Renal cortex interstitium (tissue), 11 donors: ENCODE measurements around the gene USP31. TPM values are rescaled to one million over a fixed set of nuclear protein-coding genes. Genes with fewer than 3 reads are reported as not detected.

Source experiments
- DNase-seq, 11 donors: peaks; one replicate each; pipeline ENCODE4 v3.0.0-alpha.2; 2013; ENCODE audit warnings: low read depth in 9 of 11, low spot score in 4 of 11; ENCODE audit errors: extremely low read depth in 1 of 11
- polyA plus RNA-seq, 3 donors: library from polyadenylated mRNA; unstranded; fragments of 120-200 nt; gene quantifications; one replicate each; pipeline ENCODE4 v1.2.1, GENCODE V29; 2013; ENCODE audit not compliant: insufficient read length in 3 of 3

Gene USP31
- polyA plus RNA-seq, 3 donors: 6.4 to 7.7 (median 6.4) TPM

DNA sequence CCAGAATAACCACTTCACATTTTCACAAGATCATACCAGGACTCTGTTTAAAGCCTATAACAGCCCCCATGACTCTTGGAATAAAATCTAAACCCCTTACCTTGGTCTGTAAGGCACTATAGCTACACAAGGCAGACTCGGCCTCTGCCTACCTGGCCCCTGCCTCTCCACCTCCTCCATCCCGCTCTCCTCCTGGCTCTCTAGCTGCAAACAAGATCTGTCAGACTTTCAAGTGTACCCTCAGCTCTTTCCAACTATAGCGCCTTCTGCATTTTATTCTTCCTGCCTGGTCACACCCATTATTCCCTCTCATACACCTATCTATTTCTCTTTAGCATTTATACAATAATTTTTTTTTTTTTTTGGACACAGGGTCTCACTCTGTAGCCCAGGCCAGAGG is 8.2 kb downstream of the USP31 start:
- DNase-seq: no peak

DNA sequence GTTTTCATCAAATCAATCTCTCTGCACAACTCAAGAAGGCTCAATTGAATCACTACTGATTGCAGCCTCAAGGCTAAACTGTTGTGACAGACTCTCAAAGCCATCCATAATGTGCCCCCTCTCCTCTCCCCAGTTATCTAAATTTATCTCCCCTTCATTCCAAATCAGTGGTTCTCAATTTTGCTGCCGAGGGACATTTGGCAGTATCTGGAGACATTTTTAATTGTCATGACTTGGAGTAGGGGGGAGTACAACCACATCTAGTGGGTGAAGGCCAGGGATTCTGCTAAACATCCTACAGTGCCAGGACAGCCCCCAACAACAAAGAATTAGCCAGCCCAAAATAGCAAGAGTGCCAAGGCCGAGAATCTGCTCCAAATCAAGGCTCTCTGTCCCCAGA is 9.1 kb downstream of the USP31 start:
- no peak for DNase-seq

DNA sequence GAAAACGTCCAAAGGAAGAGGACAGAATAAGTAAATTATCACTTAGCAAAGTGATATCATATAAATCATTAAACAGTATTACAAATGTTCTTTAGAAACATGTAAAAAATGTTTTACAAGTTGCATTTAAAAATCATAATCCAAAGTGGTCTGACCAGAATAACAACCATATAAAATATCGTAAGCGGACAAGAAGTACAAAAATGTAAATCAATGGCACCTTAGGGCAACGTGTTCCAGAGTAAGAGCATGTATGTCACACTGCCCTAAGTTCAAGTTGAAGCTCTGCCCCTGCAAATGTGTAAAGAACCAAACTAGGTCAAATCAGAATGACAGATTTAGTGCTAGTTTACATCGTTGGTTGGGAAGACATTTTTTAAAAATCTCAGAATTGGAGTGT is 11.4 kb downstream of the USP31 start:
- DNase-seq: no peak

DNA sequence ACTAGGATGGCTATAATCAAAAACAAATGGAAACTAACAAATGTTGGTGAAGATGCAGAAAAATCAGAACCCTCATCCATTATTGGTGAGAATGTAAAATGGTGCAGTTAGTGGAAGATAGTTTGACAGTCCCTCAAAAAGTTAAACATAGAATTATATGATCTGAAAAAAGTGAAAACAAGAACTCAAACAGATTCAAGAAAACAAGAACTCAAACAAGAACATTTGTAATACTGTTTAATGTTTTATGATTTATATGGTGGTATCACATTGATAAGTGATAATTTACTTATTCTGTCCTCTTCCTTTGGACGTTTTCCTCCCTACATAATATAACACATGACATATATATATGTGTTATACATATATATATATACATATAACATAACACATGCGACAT is 12.0 kb downstream of the USP31 start:
- DNase-seq: no peak

DNA sequence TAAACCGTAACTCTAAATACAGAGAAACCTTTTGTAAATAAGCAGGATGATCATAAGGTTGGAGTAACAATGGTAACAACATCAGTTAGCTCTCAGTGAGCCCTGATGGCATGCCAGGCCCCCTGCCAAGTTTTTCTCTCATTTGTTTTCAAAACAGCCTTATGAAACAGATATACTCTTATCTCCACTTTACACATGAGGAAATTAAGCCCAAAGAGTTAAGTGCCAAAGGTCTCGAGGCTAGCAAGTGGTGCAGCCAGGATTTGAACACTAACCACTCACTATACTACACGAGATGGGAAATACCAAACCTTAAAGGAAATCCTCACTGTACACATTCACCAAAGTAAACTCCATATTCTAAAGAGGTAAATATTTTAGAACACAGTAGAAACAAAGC is 15.0 kb downstream of the USP31 start:
- no peak for DNase-seq

DNA sequence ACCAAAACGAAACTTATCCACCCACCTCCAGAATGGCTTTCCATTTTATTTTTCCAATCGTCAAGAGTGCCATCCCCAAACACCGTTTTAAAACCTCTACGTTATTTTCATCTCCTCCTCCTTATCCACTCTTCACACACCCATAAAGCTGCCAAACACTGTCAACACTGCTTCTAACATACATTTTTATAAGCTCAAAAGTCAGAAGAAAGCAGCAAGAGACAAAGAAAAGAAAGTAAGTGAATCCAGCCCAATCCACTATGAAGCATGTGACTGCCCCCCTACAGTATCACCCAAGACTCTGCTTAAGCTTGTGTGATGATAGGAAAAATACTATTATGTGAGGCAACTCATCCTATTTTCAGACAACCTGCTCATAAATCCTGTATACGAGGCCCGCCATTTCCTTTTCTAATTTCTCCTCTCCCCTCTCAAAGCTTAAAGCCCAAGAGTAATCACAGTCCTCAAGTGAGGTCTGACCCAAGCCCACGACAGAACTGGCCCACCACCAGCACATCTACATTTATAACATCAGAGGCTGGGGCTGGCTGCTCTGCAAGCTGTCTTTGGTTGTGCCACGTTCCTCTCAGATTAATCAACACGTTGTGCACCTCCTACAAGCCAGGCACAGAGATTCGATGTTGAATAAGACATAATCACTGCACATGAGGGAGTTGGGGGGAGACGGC is 16.3 kb downstream of the USP31 start:
- DNase-seq: peak in 1 of 11 donors; percentile 15

DNA sequence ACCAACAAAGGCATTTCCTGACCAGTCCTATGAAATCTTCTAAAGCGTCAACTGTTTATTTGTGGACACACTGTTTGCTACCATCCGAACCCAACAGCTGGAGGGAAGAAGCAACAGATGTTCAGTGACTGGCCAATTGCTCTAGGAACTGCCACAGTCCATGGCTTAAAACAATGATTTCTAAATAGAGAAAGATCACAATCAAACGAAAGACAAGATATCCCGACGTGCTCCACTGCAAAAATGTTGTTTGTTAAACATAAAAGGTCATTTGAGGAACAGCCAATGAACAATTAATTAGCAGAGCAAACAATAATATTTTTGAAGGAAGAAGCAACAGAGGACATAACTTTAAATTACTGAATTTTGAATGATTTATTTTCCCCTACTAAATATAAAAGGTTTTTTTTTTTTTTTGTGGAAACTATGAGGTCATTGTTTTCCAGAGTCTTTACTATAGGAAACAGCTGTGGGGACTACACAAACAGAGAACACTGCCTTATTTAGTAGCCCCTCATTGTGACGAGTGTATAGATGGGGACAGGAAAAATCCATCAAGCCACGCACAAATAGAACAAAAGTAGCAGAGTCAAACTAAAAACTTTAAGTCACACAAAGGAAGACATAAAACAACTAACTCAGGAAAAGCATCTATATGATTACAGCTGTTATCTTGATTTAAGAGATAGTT is 17.2 kb downstream of the USP31 start:
- peak in 6 of 11 donors; percentile 43 to 75 (median 68) for DNase-seq

DNA sequence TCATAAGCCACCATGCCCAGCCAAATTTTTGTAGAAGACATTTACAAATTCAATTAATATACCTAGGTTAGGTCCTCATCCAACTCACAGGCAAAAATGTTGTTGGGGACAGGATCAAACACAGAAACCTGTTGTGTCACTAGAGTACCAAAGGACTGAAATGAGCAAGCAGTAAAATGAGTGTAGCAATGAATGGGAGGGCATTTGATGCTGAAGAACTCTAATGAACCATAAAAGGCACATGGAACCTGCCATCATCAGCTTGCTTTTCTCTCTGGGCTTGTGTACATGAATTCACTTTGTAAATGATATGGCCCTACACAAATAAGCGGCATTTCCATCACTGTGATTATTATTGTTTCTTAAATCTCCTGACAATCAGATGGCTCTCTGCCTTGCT is 17.8 kb downstream of the USP31 start:
- DNase-seq: no peak

DNA sequence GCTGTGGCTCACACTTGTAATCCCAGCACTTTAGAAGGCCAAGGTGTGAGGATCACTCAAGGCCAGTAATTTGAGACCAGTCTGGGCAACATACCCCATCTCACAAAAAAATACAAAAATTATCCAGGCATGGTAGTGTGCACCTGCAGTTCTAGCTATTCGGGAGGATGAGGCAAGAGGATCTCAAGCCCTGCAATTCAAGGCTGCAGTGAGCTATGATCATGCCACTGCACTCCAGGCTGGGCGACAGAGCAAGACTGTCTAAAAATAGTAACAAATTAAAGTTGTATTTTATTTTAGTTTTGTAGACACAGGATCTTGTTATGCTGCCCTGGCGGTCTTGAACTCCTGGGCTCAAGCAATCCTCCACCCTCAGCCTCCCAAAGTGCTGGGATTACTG is 18.2 kb downstream of the USP31 start:
- no peak for DNase-seq

DNA sequence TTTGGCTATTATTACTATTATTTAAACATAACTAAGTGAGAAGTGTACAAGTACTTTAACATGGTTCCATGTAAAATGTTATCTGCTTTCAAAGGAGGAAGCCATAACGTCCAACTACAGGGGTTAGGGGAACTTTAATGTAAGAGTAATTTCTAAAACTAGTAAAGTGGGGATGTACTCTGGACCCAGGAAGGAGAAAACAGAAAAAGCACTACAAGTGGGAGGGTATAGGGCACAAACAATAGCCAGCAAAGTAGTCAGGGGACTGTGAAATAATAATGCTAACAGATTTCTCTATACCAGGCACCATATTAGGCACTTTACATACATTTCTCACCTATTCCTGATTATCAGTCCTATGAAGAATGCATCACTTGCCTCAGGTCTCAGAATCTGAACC is 19.6 kb downstream of the USP31 start:
- no peak for DNase-seq

DNA sequence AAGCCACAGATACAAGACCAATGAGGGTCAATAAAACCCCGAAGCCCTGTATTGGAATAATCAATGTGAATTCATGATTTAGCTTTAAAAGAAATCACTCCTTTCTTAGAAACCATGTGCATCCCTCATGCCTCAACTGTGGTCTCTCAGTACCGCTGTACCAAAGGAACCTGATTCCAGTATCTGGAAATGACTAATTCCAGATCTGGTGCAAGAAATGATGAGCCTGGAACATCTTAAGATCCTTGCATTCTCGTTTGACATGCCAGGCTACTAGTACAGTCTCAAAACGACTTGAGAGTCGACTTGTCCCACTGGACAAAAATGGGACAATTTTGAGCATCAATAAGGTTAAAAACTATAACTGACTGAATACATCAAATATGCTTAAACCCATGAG is 21.2 kb downstream of the USP31 start:
- DNase-seq: no peak

DNA sequence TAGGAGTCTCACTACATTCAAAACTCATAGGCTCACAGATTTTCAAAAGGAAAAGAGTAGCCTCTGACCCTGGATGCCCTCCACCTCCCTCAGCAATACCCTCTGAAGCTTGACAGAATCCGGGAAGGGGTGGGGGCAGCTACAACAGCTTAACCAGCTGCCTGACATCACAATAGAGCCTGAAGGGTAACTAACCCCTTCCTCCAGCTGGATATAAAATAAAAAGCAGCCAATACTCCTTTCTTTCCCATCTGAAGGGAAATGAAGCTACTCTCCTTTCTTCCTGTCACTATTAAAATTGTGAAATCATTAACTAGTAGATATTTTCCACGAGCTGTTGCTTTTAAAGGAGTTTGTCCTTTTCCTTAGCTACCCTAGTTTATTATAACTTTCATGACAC is 24.0 kb downstream of the USP31 start:
- DNase-seq: peak in 3 of 11 donors; percentile 19 to 65 (median 61)

DNA sequence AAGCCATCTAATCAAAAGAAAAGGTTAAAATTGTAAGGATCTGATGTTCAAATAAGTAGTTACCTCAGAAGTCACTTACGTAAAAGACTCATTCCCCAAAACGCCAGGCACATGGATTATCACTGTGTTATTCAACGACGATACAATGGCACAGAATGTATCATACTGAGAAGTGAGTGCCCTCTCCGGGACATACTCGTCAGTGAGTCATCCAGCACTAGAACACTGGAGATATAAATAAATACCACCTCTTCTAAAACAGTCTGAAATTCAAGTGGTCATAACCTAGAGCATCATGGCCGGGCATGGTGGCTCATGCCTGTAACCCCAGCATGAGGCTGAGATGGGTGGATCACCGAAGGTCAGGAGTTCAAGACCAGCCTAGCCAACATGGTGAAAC is 24.9 kb downstream of the USP31 start:
- DNase-seq: no peak

DNA sequence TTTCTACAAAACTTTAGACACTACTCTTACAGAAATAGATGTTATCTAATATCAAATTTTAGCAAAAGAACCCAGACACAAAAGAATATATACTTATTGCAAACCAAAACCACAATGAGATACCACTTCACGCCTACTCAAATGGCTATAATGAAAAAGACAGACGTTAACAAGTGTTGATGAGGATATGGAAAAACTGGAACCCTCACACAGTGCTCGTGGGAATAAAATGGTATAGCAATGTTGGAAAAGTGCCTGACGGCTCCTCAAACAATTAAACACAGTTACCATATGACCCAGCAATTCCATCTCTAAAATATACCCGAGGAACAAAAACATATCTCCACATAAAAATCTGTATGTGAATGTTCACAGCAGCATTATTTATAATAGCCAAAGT is 27.1 kb downstream of the USP31 start:
- DNase-seq: no peak

DNA sequence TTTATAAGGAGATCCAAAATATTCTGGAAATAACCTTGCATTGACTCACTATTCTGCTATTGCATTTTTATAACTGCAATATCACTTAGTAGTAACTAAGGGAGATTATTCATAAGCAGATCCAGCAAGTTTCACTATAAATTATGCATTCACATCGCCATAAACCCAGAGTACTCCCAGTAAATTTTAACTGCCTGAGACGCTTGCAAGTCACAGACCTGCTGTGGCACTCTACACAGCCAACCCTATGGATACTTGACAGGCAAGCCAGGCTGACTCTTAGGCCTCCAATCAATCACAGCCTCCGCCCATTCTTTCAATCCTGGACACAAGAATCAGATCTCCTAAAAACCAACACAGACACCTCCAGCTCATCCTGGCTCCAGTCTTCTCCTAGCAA is 28.2 kb downstream of the USP31 start:
- DNase-seq: no peak

DNA sequence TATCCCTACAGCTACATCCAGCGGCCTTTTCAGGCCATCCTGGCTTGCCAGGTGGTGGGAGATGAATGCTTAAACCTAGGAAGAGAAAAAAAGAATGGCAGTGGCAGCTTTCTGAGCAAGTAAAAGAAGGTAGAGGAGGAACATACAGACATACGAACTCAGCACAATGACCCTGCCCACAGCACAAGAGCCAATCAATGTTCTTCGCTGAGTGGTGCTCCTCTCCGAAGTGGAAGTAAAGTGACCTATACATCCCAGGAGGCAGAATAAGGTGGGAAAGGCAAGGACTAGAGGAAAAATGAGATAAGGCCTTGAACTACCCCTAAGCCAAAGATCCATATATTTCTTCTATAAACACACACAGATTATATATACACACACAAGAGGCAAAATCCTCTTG is 28.7 kb downstream of the USP31 start:
- no peak for DNase-seq

DNA sequence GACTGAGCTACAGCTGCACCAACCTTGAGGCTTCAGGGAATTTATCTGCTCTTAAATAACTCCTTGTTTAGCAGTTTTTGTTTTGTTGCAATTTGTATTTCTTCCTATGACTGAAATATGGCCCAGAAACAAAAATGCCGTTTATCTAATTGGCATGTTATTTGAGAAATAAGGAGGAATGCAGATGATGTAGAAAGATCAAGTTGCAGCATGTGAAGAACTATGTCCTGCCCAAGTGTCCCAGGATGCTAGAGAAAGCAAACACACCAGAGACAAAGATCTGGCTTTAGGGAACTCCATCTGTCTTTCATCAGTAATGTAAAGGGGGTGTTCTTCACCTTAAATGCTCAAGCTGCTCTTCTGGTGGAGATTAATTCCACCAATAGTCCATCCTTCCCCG is 29.7 kb downstream of the USP31 start:
- DNase-seq: no peak

DNA sequence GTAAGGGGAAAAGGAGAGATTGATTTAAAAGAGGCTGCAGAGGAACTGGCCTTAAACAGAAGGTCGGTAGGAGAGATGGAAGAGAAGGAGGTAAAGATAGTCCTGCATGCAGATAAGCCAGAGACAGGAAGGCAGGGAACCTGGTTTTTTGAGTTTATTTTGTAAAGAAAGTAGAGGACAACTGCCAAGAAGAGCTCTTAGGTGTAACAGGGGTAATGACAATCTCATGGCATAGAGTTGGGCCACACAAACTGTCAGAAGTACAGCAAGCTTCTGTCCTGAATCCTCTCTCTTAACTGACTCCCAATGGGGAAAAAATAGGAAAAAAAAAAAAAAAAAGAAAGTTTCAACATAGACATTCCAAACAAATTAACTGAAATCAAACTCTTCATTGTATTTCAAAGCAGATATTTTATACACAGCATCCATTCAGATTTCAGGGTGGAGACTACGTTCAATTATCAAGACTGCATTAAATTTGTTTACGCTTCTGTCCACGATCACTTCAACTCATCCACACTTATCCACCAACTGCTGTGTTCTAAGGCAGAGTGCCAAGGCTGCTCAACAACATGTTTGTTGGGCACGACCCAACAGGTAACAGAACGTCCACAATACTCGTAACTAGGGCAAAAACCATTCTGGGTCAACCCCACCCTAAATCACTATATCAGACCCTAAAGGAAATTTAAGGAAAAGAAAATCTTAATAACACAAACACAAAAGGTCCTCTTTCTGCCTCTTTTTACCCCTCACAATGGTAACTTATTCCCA is 34.9 kb downstream of the USP31 start:
- DNase-seq: no peak

DNA sequence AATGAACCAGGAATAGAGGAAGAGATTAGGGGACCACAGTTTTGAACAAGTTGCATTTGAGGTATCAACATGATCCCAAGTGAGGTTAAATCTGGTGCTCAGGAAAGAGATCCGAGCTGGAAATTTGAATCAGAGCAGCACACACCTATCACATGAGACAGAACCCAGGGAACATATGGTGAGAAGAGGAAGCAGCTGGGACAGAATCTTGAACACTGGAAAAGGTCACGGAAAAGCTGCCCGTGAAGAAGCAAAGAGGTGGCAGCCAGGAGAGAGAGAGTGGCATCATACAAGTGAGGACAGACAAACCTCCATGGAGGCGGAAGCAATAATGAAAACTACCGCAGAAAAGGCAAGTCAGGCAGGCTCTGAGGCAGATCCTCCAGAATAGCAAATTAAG is 36.1 kb downstream of the USP31 start:
- DNase-seq: no peak

DNA sequence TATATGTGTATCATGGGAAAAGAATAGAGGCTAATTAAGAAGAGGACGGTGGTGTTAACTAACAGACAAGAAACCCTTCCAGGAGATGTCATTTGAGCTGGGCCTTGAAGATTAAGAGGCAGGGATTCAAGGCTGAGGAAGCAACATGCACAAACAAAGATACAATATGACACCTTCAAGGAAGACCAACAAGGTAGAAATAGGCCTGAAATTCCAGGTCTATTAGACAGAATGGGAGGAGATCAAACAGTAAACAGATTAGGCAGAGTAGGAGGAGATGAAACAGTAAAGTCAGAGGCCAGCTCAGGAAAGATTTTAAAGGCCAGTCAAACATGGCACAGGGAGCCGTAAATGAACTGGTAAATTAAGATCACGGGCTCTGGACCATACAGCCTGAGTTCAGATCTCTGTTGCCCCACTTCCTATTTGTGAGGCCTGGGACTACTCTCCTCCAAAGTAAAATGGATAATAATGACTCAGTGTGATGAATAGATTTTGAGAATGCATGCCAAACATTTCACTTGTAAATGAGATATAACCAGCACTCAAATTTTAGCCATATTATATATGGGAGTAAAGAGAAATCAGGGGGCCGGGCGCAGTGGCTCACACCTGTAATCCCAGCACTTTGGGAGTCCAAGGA is 38.9 kb downstream of the USP31 start:
- no peak for DNase-seq
